ENCODE measurements around the gene NAA80.
A peak's percentile ranks its signal among the peaks of the same experiment; 100 is the strongest.
"Not testable (repeated sequence)": the region's sequence is repeated elsewhere in the genome, so short reads cannot be mapped to it uniquely, and the experiment has no call there.

The NAA80 gene

DNA sequence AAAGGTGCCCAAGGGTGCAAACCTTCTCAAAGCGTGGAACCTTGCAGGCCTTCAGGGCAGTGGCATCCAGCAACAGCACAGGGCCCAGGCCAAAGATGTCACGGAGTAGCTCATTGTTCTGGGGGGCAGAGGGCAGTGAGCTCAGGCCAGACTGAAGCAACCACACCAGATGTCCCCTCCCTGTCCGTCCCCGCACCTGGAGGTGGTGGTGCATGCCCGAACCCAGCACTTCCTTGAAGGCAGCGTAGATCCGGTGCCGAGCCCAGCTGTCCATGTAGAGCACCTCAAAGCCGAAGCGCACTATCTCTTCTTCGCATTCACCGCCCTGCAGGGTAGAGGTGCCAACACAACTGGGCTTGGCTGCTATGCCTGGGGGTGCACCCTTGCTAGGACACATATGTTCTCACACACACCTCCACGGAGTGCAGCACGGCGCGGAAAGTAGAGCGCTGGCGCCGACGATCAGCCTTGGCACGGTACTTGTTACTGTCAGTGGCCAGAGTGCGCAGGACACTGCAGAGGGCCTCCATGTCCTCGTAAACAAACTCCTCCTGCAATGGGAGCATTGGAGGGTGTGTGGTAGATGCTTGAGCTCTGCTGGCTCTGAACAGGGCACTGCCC, 10.7 kb downstream of the NAA80 start:
- H3K36me3 Mint-ChIP-seq (ENCODE audit: insufficient read depth) = peaks cover 13% of the 10 kb centered on the region
- peaks cover 18% of the 10 kb centered on the region for H3K4me1 Mint-ChIP-seq
- H3K4me3 Mint-ChIP-seq = no peak overlapping the region
- H3K9me3 Mint-ChIP-seq = no peaks in the 10 kb centered on the region
- no peaks in the 10 kb centered on the region for H3K27me3 Mint-ChIP-seq
- no peak overlapping the region for H3K27ac Mint-ChIP-seq (ENCODE audit: low read depth)
- DNase-seq (ENCODE audit: low spot score in 2 of 2) (no peak), ATAC-seq (replicated peaks; ENCODE audit: extremely low read depth, poor library complexity, severe bottlenecking) (no peak)

DNA sequence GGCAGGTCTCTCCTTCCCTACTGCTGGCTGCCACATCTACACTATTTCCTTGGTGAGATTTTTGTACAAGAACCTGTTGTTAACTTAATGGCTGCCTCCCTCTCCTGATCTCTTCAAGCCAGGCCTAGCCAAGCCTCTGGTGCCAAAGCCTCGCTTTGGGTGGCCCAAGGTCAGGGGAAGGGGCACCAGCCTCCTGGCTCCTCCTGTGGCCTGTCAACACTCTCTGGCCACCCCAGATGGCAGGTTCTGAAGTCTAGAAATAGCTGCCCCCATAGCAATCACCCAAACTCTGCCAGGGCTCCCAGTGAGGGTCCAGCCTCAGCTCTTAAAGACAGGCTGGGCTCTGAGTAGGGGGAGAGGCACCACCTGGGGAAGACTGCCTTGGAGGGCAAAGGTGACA, 11.9 kb downstream of the NAA80 start:
- DNase-seq (ENCODE audit: low spot score in 2 of 2) = no peak
- H3K27ac Mint-ChIP-seq (ENCODE audit: low read depth) = no peak overlapping the region
- H3K4me1 Mint-ChIP-seq = peaks cover 8% of the 10 kb centered on the region
- no peaks in the 10 kb centered on the region for H3K9me3 Mint-ChIP-seq
- no peaks in the 10 kb centered on the region for H3K27me3 Mint-ChIP-seq
- no peak overlapping the region for H3K4me3 Mint-ChIP-seq
- ATAC-seq (replicated peaks; ENCODE audit: extremely low read depth, poor library complexity, severe bottlenecking) = no peak
- H3K36me3 Mint-ChIP-seq (ENCODE audit: insufficient read depth) = peaks cover 9% of the 10 kb centered on the region

DNA sequence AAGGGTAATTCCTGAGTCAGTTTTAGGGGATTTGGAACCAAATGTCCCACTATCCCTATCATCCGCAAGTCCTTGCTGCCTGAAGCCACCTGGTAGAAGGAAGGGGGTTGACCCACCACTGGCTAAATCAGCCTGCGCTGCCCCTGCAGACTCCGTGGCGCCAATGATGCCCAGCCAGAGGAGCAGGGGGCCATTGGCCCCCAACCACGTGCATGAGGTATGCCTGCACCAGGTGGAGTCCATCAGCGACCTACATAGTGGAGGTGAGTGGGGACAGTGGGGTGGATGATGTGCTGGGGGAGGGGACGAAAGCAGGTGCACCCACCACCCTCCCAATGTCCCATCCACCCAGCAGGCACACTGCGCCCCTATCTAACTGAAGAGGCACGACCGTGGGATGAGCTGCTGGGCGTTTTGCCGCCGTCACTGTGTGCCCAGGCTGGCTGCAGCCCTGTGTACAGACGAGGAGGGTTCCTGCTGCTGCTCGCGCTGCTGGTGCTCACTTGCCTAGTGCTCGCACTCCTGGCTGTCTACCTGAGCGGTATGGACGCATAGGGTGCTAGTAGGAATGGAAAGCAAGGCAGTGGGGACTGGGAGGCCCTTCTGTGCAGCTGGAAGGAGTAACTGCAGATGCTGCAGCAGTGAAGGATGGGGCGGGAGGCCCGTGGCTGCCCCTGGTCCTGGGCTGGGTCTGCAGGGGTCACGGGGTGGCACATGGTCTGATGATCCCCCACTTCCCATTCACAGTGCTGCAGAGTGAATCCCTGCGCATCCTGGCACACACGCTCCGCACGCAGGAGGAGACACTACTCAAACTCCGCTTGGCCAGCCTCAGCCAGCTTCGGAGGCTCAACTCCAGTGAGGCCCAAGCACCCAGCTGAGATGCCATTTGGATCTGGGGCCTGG, 12.6 kb downstream of the NAA80 start:
- H3K36me3 Mint-ChIP-seq (ENCODE audit: insufficient read depth) = peaks cover 9% of the 10 kb centered on the region
- peaks cover 6% of the 10 kb centered on the region for H3K4me1 Mint-ChIP-seq
- DNase-seq (ENCODE audit: low spot score in 2 of 2) (no peak), ATAC-seq (replicated peaks; ENCODE audit: extremely low read depth, poor library complexity, severe bottlenecking) (no peak)
- H3K9me3 Mint-ChIP-seq = no peaks in the 10 kb centered on the region
- no peaks in the 10 kb centered on the region for H3K27me3 Mint-ChIP-seq
- H3K27ac Mint-ChIP-seq (ENCODE audit: low read depth) = no peak overlapping the region
- H3K4me3 Mint-ChIP-seq = no peak overlapping the region

DNA sequence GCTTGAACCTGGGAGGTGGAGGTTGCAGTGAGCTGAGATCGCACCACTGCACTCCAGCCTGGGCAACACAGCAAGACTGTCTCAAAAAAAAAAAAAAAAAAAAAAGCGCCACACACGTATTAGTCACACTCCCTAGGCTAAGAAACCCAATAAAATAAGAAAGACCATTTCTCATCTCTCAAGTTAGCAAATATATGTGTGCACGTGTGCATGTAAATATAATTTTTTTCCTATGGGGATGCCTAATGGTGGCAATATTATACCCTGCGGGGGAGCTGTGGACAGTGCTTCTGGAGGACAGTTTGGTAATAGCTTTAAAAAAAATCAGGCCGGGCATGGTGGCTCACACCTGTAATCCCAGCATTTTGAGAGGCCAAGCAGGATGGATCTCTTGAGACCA, 15.1 kb downstream of the NAA80 start:
- H3K27me3 Mint-ChIP-seq; DNase-seq (ENCODE audit: low spot score in 2 of 2); H3K27ac Mint-ChIP-seq (ENCODE audit: low read depth); H3K36me3 Mint-ChIP-seq (ENCODE audit: insufficient read depth); H3K9me3 Mint-ChIP-seq; ATAC-seq (replicated peaks; ENCODE audit: extremely low read depth, poor library complexity, severe bottlenecking); H3K4me1 Mint-ChIP-seq; H3K4me3 Mint-ChIP-seq: not testable (repeated sequence)

DNA sequence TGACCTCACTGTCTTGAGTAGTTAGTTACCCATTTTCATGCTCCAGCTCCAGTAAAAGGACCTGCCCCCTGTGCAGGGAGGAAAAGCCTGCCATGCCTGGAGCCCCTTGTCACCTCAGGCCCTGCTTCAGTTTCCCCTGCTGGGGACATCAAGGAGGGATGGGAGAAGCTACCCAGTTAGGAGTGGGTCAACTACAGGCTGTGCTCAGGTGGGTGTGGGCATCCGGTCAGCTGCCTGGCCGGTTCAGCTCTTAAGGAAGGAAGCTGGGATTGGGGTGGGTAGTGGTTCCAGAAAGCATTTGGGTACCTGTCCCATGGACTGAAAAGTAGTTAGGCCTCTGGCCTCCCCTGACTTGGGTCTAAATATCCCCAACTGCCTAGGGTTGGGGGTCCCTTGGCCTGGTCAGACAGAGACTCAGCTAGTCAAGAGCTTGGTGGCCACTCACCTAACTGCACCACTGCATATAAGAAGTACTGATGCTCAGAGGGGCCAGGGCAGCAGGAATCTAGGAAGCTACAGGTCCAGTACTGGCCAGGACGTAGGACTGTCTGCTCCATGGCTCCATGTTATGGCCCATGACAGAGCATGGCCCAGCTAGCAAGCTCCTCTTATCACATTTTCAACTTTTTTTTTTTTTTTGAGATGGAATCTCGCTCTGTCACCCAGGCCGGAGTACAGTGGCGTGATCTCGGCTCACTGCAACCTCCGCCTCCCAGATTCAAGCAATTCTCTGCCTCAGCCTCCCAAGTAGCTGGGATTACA, 19.8 kb downstream of the NAA80 start:
- H3K27ac Mint-ChIP-seq (ENCODE audit: low read depth) = no peak overlapping the region

DNA sequence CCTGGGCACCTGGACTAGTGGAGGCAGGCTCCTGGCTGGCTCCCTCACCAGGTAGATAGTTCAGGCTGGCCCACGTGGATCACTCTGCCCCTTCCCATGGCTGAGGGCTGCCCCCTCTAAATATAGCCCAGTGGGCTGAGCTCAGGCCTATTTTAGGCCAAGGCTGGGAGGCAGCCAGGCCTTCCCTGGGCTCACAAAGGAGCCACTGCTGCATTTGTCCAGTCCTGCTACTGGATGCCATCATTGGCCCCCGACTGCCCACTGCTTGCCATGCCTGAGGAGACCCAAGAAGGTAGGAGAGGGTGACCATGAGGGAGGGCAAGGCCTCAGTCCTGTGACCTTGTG, 20.4 kb downstream of the NAA80 start, which contains the start of gene LSMEM2:
Gene LSMEM2 (plus strand): TSS at position 208 of the 345 bp plus-strand sequence. CDS start 27 bp downstream, at position 235.
- Mint-ChIP-seq H3K27me3 (peaks cover 43% of the 10 kb centered on the region), H3K36me3 (ENCODE audit: insufficient read depth) (peaks cover 4% of the 10 kb centered on the region)
- DNase-seq (ENCODE audit: low spot score in 2 of 2) = no peak

More for the DNA sequence above, 19.8 kb downstream of the NAA80 start:
- no peak overlapping the region for H3K4me3 Mint-ChIP-seq
- no peaks in the 10 kb centered on the region for H3K9me3 Mint-ChIP-seq
- no peaks in the 10 kb centered on the region for H3K36me3 Mint-ChIP-seq (ENCODE audit: insufficient read depth)
- H3K27me3 Mint-ChIP-seq = peaks cover 37% of the 10 kb centered on the region
- no peak for ATAC-seq (replicated peaks; ENCODE audit: extremely low read depth, poor library complexity, severe bottlenecking)
- H3K4me1 Mint-ChIP-seq = peaks cover 14% of the 10 kb centered on the region
- DNase-seq (ENCODE audit: low spot score in 2 of 2) = no peak

DNA sequence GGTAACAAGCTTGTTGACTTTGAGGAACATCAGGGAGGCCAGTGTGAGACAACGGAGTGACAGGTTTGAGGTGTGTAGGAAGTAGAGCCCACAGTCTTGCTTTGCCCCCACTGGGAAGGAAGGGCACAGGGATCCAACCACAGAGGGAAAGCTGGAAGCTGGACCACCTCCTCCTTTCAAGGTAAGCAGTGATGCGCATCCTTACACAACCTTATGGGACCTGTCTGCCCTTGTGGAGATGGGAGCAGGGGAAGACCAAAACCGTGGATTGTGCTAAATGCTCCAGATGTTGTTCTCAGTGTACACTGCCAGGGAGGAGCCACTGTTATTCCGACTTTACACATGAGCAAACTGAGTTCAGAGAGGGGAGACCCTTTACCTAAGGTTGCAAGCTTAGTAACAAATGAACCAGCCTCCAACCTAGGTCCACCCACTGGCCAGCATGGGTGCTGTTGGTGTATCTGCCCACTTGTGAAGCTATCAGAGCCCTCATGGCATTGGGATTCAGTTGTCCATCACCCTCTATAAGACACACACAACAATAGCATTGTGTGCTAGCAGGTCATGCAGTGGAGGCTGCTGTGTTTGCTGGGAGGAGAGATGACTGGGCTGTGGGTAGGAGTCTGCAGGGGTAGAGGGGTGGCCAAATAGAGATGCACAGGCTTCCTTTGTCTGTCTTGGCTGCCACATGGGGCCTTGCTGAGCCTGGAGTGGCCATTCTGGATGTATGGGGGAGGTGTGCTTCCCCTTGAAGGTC, 20.9 kb downstream of the NAA80 start:
- DNase-seq (ENCODE audit: low spot score in 2 of 2) (no peak), ATAC-seq (replicated peaks; ENCODE audit: extremely low read depth, poor library complexity, severe bottlenecking) (no peak)
- Mint-ChIP-seq H3K27me3 (peaks cover 46% of the 10 kb centered on the region), H3K27ac (ENCODE audit: low read depth) (no peak overlapping the region), H3K4me3 (no peak overlapping the region), H3K9me3 (no peaks in the 10 kb centered on the region), H3K4me1 (peaks cover 19% of the 10 kb centered on the region), H3K36me3 (ENCODE audit: insufficient read depth) (peaks cover 4% of the 10 kb centered on the region)

More for the DNA sequence above, 20.4 kb downstream of the NAA80 start, which contains the start of gene LSMEM2:
- ATAC-seq (replicated peaks; ENCODE audit: extremely low read depth, poor library complexity, severe bottlenecking) = no peak
- Mint-ChIP-seq H3K4me3 (no peak within 1 kb of the TSS), H3K27ac (ENCODE audit: low read depth) (no peak within 1 kb of the TSS), H3K9me3 (no peaks in the 10 kb centered on the region), H3K4me1 (peaks cover 19% of the 10 kb centered on the region)

DNA sequence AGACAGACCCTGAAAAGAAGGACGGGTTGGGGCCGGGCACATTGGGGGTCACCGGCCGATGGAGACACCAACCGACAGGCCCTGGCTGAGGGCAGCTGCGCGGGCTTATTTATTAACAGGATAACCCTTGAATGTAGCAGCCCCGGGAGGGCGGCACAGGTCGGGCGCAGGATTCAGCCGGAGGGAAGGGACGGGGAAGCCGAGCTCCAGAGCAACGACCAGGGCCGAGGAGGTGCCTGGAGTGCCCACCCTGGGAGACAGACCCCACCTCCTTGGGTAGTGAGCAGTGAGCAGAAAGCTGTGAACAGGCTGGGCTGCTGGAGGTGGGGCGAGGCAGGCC, 22.5 kb downstream of the NAA80 start:
- Mint-ChIP-seq H3K27me3 (peaks cover 53% of the 10 kb centered on the region), H3K4me3 (no peak overlapping the region), H3K4me1 (peaks cover 25% of the 10 kb centered on the region), H3K27ac (ENCODE audit: low read depth) (no peak overlapping the region), H3K9me3 (no peaks in the 10 kb centered on the region), H3K36me3 (ENCODE audit: insufficient read depth) (peaks cover 10% of the 10 kb centered on the region)
- DNase-seq (ENCODE audit: low spot score in 2 of 2) = no peak
- ATAC-seq (replicated peaks; ENCODE audit: extremely low read depth, poor library complexity, severe bottlenecking) = no peak

DNA sequence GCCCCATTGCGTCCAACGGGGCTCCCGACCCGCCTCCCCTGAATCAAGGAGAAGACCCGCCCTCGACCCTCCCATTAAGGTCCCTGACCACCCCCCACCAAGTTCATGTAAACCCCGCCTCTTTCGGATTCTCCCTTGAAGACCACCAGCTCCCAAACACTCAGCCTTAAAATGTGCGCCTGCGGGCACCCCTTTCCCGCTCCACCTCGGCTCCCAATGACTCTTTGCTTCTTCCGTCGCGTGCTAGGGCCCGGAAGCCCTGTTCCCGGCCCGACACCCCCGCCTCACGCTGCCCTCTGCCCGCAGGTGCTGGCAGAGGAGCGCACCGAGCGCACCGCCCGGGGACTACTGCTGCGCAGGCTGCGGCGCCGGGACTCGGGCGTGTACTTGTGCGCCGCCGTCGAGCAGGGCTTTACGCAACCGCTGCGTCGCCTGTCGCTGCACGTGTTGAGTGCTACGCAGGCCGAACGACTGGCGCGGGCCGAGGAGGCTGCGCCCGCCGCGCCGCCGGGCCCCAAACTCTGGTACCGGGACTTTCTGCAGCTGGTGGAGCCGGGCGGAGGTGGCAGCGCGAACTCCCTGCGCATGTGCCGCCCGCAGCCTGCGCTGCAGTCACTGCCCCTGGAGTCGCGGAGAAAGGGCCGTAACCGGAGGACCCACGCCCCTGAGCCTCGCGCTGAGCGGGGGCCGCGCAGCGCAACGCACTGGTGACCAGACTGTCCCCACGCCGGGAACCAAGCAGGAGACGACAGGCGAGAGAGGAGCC, 23.0 kb downstream of the NAA80 start:
- peaks cover 53% of the 10 kb centered on the region for H3K27me3 Mint-ChIP-seq

DNA sequence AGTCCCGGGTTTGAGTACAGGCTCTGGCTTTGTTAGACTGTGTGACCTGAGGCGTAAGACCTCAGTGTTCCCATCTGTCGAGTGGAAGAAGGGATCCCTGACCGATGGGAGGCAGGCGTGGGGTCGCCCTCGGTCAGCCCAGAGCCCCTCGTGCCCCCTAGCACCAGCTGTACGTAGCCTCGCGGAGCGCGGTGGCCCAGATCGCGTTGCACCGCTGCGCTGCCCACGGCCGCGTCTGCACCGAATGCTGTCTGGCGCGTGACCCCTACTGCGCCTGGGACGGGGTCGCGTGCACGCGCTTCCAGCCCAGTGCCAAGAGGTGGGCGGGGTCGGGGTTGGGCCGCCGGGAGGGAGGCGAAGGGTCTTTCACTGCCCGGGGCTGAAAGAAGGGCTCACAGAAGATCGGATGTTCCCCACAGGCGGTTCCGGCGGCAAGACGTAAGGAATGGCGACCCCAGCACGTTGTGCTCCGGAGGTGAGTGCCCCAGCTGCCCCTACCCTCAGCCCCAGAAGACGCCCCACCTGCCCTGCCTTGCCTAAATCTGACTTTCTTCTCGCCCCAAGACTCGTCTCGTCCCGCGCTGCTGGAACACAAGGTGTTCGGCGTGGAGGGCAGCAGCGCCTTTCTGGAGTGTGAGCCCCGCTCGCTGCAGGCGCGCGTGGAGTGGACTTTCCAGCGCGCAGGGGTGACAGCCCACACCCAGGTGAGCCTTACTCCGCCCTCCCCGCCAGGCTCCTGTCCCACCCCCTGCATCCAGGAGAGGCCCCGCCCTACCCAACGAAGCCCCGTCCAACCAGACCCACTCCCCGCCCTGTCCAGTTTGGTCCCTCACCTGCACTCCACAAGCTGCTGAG, 23.8 kb downstream of the NAA80 start:
- ATAC-seq (replicated peaks; ENCODE audit: extremely low read depth, poor library complexity, severe bottlenecking) = no peak
- peaks cover 25% of the 10 kb centered on the region for H3K4me1 Mint-ChIP-seq
- peak overlapping the region; percentile 32 for H3K4me3 Mint-ChIP-seq
- no peak overlapping the region for H3K27ac Mint-ChIP-seq (ENCODE audit: low read depth)
- peaks cover 10% of the 10 kb centered on the region for H3K36me3 Mint-ChIP-seq (ENCODE audit: insufficient read depth)
- H3K9me3 Mint-ChIP-seq = no peaks in the 10 kb centered on the region
- peaks cover 53% of the 10 kb centered on the region for H3K27me3 Mint-ChIP-seq
- DNase-seq (ENCODE audit: low spot score in 2 of 2) = no peak

More for the DNA sequence above, 23.0 kb downstream of the NAA80 start:
- DNase-seq (ENCODE audit: low spot score in 2 of 2) (no peak), ATAC-seq (replicated peaks; ENCODE audit: extremely low read depth, poor library complexity, severe bottlenecking) (no peak)
- H3K4me1 Mint-ChIP-seq = peaks cover 25% of the 10 kb centered on the region
- no peaks in the 10 kb centered on the region for H3K9me3 Mint-ChIP-seq
- peaks cover 10% of the 10 kb centered on the region for H3K36me3 Mint-ChIP-seq (ENCODE audit: insufficient read depth)
- no peak overlapping the region for H3K27ac Mint-ChIP-seq (ENCODE audit: low read depth)
- H3K4me3 Mint-ChIP-seq = peak overlapping the region; percentile 32
